GM21737 (cell line): ENCODE data around the gene NDUFAF8.

ENCODE experiments used
- ATAC-seq: cut with Tn5 transposase; IDR thresholded peaks from one replicate; pipeline ENCODE4 v1.9.1; 2021; ENCODE audit warnings: mild to moderate bottlenecking, moderate library complexity; ENCODE audit not compliant: unreplicated experiment

The NDUFAF8 gene

DNA sequence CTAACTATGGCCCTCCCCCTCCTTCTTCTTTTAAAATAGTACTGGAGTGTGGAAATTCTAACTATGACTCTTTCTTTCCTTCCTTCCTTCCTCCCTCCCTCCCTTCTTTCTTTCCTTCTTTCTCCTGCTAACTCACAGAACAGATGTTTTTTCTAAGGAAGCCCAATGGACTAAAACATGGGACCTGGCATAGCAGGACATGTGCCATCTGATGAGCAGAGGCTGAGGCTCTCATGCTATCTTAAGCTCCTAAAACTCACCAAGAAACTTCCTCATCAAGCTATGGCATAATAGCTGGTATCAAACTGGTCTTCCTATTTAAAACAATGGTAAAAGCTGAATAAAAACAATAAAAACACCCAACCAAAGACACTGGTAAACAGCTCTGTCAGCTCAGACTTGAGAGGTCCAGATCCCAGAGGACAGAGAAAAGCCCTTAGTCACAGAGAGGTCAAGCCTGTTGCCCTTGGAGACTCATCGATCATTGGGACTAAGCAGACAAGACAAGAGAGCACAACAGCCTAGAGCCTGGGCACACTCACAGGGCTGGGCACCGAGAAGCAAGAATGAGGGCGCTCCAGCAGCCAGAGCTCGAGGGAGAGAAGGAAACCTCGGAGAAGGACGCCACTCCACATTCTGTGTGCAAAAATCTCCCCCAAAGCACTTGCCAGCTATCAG lies 28.4 kb downstream of the NDUFAF8 start:
- no peak for ATAC-seq

- ATAC-seq = no peak
These were observed 31.2 kb downstream of the NDUFAF8 start for GRCh38 chr17:81270279-81270678.

DNA sequence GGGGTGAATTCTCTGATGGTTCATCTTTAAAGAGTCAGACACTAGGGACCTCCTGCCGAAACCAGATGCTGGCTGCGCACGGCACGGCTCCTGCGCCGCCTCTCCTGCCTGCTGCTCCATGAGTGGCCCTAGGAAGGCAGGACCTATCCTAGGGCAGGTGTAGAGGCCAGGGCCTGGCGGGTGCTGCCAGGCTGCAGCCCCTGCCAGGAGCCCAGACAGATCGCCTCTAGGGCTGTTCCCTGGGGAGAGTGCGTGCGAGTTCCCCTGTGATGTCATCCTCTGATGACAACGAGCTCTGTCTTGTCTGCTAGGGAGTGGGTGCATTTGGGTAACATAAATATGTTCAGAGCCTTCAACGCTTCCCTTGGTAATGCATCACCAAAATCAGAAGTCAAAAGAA lies 32.1 kb downstream of the NDUFAF8 start:
- ATAC-seq = no peak

GRCh38 chr17:81272616-81273015 lies 33.5 kb downstream of the NDUFAF8 start:
- ATAC-seq = no peak

GRCh38 chr17:81273698-81274470 lies 34.8 kb downstream of the NDUFAF8 start:
- no peak for ATAC-seq

- no peak for ATAC-seq
These were observed 35.3 kb downstream of the NDUFAF8 start for GRCh38 chr17:81274471-81274855.

DNA sequence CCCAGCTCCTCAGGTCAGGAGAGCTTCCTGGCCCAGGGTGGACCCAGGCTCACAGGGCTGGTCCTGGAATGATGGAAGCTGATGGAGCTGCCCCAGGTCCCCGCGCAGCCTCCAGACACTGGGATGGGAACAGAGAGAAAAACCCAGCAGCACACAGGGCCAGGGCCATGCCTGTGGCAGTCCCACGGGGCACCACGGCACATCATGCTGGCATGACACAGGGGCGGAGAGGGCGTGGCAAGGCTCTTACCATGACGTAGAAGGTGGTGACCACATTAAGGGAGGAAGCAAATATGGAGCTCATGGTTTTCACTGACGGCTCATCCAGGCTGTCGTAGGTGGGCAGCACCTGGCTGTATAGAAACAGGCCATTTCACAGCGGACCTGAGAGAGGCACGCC lies 37.7 kb downstream of the NDUFAF8 start:
- ATAC-seq = no peak

GRCh38 chr17:81277421-81277820 lies 38.3 kb downstream of the NDUFAF8 start:
- no peak for ATAC-seq

GRCh38 chr17:81277946-81278693 lies 39.0 kb downstream of the NDUFAF8 start:
- no peak for ATAC-seq

GRCh38 chr17:81278831-81279230 lies 39.7 kb downstream of the NDUFAF8 start:
- ATAC-seq = no peak

GRCh38 chr17:81279278-81280275 lies 40.5 kb downstream of the NDUFAF8 start:
- no peak for ATAC-seq

DNA sequence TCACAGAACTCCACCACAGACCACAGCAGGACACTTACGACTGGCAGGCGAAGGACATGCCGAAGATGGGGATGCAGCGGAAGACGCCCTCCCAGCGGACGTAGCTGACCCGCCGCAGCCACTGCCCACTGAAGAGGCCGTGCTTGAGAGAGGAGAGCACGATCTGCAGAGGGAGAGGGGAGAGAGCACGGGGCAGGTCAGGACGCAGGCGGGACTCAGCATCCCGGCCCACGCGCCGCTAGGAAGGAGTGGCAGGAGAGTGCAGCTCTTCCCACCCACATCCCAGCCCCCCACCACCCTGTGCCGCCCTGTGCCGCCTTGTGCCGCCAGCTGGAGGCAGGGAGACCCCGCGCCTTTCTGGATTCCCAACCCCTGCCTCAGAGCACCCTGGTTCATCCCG lies 41.5 kb downstream of the NDUFAF8 start:
- ATAC-seq = no peak

- ATAC-seq = no peak
These were observed 43.0 kb downstream of the NDUFAF8 start for GRCh38 chr17:81282141-81282540.

DNA sequence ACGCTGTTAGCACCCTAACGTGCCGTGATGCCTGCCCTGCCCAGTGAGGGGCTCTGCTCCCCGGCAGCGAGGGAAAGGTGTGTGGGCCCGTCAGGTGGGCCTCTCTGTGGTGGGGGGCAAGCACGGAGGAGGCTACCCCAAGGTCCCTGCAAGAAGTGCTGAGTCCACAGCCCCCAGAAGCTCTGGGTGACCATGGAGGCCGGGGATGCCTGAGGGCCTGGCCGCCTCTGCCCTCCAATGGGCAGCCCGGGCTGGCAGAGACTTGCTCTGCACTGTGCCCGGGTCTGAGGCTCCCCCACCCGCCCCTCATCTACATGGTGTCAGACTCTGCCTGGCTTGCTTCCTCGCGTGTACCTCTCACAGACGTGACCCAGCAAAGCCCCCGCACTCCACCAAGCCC lies 43.8 kb downstream of the NDUFAF8 start:
- no peak for ATAC-seq

- no peak for ATAC-seq
These were observed 46.2 kb downstream of the NDUFAF8 start for GRCh38 chr17:81285179-81285878.

DNA sequence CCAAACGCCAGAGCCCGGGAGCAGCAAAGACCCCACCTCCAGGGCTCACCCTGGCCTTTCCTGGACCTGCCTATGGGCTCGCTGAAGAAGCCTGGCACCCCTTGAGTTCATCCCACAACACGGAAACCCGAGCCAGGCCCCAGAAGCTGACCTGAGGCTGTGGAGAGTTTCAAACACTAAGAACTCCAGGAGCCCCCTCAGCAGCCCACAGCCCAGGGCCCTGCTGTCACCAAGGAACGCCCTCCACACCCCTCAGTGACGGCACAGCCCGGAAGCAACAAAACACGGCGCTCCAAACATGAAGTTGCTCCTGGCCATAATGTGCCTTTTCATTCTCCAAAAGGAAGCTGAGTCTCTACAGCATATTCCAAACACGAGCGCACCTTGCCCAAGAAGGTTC lies 46.8 kb downstream of the NDUFAF8 start:
- no peak for ATAC-seq

GRCh38 chr17:81286491-81287145 lies 47.5 kb downstream of the NDUFAF8 start:
- ATAC-seq = no peak

GRCh38 chr17:81287152-81287551 lies 48.0 kb downstream of the NDUFAF8 start:
- ATAC-seq = no peak

DNA sequence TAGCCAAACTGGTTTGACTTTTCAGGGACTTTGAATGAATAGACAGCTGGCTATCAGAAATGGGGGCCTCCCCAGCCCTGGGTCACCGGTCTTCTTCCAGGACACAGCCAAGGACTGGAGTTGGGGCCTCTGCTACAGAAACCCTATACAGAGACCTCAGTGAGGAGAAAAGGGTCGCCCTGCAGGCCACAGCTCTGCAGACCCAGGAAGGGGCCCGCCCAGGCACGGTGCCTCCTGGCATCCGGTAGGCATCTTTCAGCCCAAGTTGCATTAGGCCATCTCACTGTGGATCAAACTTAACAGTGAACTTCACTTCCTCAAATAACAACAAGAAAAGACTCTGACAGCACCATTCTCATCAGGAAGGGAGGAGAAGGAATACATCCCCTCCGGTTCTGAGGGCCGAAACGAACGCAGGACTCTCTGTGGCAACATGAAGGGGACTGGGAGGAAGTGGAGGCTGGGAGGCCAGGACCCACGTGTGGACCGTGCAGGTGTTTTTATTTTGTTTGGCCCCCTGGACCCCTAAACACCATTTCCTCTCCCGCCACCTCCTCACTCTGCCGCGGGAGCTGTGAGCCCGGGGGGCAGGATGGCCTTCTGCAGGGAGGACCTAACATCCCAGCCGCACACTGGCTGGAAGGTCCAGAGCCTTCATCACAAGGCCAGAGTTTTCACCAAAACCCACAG lies 48.8 kb downstream of the NDUFAF8 start:
- no peak for ATAC-seq
